Stimulated activated CD4-positive, alpha-beta T cell treated with anti-CD3 and anti-CD28 coated beads, Interleukin-2, amount 100 ng/mL, for 48 hours (primary cell): ENCODE measurements around the gene TTC13.

Experiments
- DNase-seq, 2 donors: peaks; one replicate each; pipeline ENCODE4 v3.0.0-alpha.2; 2020

Gene TTC13

DNA sequence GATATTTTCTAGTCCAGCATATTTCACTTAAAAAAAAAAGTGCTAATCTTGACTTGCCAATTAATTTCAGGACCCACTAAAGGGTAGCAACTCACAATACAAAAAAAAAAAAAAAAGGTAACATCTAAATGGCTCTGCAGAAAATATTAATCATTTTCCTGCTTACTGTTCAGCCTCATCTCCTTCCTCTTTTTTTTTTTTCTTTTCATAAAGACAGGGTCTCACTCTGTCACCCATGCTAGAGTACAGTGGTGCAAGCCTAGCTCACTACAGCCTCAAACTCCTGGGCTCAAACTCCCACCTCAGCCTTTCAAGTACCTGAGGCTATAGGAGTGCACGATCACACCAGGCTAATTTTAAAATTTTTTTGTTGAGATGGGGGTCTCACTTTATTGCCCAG is 30.4 kb downstream of the TTC13 start:
- DNase-seq, result no peak

DNA sequence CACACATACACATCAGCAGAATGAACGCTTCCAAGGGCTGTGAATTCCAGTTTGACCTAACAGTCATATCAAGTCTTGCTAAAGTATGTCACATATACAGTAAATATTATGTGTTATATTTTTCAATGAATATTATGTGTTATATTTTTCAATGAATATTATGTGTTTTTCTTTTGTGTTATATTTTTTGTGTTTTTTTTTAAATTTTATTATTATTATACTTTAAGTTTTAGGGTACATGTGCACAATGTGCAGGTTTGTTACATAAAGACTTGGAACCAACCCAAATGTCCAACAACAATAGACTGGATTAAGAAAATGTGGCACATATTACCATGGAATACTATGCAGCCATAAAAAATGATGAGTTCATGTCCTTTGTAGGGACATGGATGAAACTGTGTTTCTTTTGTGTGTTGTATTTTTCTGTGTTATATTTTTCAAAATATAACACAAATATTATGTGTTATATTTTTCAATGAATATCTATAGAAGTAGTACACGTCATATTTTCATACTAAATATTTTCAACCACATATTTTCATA is 35.5 kb downstream of the TTC13 start:
- DNase-seq, result no peak

DNA sequence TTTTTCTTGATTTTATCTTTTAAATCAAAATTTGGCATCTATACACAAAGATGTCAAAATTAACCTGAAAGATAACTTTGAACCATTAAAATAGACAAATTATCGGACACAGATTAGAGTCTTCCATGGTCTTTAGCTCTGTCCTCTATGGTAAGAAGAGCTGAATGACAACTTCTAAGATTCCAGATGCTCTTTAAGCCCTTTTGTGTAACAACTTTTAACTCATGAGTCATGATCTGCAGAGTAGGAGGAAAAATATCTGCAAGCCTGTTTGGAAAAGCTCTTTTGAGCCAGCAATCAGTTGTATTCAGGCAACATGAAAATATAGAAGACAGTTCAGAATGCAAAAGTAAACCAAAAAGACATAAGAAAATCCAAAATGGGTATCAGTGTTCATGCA is 37.8 kb downstream of the TTC13 start:
- no peak for DNase-seq

DNA sequence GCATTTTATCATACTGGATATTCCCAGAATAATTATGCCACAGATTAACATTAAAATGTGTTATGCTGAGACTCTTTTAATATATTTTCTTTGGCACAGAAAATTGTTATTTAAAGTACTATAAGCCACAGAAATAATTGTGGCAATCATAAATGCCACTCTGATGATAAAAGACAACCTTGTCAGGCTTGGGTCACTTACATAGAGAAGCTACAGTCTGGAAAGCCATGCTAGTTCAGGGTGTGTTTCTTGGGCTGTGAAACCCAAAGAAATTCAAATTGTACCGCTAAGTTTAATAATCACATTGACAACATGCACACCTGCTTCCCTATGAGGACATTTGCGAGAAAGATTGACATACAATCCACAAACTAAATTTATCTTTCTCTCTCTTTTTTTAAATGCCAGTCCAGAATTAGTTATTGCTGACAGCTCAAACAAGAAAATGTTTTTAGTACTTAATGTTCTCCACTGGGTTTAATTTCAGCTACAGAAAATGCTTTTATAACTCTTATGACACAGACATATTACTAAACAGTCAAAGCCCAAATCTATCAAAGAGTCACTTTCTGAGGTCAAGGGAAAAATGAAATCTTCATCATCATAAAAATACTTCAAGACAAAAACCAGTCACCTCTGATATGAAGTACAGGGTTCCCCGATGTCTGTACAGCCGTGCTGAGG is 38.7 kb downstream of the TTC13 start:
- DNase-seq, result no peak

DNA sequence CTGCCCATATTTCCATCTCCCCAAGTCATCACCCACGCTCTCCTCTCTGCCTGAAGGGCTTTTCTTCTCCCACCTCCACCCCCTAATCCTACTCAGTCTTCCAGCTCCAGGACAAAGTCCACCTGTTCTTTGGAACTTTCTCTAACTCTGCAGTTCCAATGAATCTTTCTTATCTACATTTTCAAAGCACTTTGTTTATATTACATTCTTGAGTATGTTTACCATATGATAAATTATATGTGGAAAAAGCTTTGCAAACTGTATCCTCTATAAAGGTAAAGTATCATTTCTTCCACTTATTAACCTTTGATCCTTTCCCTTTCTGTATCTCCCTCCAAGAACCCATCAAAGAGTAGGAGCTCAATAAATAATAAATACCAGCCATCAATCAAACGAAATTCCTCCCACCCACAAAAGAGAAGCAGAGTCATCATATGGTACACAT is 39.7 kb downstream of the TTC13 start:
- DNase-seq, result no peak

DNA sequence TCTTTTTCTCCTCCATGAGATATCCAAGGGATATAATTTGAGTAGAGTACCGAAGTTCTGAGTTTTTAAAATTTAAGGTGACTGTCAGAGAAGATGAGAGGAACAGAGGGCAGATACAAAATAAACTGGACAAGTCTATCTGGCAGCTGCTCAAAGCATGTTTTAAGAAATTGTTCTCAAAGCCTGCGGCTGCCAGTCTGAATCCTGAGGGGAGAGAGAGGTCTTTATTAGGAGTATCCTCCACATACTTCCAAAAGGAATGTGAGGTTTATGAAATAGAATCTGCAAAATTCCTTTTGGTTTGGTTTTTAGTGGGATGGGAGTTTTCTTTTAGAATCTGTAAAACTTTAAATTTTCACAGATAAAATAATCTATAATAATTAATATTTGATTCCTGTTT is 41.3 kb downstream of the TTC13 start:
- no peak for DNase-seq

DNA sequence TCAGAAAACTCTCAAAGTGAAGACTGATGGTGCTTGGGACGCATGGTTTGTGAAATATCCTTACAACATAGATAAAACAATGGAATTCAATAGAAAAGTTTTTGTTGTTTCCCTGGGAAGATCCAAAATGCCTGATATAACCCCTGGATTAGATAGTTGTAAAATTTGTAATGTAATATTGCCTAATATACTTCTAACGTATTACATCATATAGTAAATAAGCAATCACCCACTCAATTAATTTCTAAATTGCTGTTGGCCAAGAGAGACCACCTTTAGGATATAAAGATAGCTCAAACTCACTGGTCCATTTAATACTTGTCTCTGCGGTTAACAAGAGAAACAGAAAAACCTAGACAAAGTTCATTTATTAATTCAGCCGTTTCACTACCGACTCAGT is 42.2 kb downstream of the TTC13 start:
- DNase-seq, result no peak

DNA sequence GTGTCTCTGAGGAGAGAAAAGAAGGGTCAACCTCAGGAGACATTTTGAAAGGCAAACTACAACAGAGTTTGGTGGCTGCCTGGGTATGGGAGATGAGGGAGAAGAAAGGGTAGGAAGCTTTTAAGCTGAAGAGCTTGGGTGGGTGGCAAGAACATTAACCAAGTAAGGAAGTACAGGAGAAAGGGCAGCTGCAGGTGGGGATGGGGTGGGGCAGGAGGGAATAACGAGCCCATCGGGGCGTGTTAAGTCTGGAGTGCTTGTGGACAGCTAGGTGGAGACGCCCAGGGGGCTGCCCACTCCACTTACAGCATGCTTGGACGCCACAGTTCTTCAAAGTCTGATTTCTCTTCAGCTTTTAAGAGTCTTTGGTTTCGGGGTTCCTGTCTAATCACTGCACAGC is 42.8 kb downstream of the TTC13 start:
- no peak for DNase-seq

DNA sequence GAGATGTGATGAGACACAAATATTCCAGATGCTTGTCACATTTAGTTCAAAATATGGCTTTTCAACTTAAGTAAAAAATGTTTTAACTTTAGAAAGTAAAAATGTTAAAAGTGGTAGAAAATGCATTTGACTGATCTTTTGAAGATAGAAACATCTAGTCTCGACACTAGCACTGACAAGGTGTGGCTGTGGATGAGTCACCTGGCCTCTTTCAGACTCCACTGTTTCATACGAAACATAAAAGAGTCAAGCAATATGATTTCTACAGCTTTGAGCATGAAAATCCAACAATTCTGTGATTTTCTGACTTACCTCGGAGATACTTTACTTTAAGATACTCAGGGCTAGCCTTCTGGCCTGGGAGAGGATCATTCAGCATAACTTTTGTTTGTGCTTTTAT is 47.7 kb downstream of the TTC13 start:
- DNase-seq, result no peak

DNA sequence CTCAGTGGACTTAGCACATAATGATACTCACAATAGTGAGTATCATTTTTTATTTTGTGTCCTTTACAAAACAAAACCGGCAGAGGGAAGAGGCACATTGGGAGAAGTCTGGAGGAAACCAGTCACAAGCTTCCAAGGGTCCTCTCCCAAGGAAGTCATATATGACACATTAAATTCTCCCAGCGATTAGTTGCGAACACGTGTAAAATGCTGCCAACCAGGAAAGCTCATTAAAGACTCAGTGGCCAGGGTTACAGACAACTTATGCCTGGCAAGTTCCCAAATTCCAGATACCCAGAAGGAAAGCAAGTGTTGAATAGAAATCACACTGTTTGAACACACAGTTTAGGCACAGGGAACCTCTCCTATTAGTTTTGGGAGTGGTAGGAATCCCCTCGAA is 52.5 kb downstream of the TTC13 start:
- no peak for DNase-seq

DNA sequence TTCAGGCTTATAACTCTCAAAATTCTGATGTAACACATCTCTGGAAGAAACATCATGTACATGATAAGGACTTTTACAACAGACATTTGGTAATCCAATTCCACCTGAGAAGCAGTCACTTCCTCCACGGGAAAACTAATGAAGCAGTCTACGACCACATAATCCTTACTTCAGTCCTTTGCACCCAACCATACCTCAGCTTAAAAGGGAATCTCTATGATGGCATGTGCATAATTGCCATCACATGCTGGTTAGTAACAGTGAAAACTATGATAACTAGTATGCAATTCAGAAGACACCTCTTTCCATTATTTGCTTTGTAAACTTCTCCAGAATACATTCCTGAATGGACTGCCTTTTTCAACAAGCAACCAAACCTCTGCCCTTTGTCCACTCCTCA is 53.1 kb downstream of the TTC13 start:
- DNase-seq, result no peak

DNA sequence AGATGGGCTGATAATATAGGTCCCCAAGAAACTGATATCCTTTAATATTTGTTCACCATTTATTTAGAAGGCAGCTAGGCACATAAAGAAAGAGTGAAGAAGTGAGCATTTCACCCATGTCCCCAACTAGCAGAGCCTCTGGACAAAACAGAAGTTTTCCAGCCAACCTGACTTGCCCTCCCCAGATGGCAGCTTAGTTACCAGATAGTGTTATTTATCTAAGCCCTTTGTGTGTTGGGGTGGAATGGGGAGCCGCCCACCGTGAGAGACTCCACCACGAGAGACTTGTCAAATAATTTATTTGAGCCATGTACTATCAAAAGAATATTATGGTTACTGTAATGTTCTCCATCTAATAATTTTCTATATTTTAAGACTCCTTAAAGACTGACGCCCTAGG is 55.5 kb downstream of the TTC13 start:
- DNase-seq, result no peak

DNA sequence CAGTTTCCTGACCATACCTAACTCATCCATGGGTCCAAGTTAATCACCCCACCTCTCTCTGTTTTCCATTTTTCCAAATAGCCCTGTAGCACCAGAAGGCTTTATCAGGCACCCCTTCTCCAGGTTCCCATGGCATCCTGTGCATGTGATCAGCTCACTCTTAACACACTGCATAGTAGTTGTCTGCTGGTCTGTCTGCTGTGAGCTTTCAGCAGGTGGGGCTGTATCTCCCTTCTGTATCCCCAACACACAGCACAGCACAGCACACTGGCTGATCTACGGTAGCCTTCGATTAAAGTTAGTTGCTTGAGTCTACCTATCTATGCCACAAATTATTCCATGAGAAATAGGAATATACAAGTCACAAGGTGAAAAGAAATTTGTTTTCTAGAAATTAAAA is 56.0 kb downstream of the TTC13 start:
- no peak for DNase-seq

DNA sequence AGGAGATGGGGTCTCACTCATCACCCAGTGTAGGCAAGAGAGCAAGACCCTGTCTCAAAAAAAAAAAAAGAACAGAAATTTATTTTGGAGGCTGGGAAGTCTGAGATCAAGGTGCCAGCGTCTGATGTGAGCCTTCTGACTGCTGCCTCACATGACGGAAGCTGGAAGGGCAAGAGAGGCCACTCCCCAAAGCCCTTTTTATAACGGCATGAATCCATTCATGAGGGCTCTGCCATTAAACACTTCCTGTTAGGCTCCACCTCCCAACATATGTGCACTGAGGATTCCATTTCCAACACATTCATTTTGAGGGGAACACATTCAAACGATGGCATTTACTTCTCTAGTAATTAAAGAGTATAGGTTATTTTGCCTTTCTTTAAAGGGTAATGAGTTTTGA is 59.5 kb downstream of the TTC13 start:
- DNase-seq, result no peak

DNA sequence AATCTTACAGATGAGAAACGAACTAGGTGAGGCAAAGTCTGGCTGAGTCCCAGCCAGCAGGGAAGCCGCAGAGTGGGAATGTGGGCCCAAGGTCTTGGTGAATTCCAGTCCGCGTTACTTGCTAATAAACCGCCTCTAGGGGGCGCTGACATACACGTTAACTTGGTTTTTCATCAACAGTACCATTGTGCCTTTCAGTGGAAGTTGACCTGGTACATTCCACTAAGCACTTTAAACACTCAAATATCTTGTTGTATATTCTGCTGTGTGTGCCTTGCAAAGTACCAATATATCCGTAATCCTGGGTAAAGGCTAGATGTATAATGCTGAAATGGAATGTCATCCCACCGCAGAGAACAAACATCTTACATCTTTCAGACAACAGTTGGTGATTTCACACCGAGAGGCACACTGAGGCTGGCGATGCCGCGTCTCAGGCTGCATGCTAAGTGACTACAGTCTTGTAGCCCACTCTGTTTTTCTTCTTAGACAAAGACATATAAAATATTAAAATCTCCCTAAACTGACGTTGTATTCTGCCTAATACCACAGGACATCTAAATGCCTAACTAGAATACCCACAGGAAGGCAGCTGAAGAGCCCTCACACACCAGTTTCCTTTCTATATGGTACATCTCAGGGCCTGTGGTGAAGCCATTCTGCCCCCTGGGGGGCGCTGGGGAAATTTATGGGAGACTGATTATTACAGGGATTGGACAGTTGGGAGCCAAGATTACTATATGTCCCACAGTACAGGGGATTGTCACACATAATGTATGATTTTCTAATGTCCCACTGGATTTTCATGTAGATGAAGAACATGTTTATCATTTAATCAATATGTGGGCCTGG is 61.2 kb downstream of the TTC13 start:
- DNase-seq, result peak; percentile 73

DNA sequence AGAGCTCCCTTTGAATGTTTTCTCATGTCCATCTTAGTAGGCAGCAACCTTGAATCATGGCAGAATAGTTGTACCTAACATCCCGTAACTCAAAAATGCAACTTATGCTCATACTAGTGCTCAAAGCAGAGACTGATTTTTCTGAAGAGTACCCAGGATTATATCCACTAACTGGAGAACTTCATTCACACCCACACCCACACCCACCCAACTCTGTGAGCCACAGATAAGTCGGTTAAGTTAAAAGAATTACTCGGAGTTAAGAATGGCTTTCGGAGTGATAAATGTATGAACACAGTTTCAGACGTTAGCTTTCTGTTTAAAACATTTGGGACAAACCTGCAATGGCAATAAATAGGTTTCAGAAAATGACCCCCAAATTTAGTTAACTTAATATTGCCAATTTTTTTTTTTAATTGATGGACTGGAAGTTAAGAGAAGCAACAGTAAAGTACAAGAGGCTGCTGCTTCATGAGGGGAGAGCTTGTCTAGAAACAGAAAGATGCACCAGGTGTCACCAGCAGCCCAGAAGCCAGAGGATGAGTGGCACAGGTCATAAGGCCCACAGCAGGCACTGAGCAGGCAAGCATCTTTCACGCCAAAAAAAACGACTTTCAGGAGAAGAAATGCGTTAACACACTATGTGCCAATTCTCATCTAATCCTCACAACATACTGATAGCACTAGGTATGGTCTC is 61.9 kb downstream of the TTC13 start:
- no peak for DNase-seq

DNA sequence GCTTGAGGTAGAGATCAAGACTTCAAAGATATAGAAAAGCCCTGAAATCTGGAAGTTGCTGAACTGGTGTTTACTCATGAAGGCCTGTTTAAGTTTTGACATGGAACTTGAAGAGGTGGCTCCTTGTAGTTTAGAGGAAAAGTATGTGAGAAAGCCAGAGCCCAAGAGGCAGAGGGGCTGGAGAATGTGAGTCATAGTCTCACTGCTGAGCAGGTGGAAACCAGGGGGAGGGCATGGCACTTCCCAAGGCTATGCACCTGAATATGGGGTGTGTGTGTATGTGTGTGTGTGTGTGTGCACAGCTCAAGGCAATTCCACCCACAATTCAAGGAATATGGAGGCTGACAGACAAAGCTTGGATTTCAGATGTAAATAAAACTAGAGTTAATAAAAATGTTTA is 63.6 kb downstream of the TTC13 start:
- no peak for DNase-seq

DNA sequence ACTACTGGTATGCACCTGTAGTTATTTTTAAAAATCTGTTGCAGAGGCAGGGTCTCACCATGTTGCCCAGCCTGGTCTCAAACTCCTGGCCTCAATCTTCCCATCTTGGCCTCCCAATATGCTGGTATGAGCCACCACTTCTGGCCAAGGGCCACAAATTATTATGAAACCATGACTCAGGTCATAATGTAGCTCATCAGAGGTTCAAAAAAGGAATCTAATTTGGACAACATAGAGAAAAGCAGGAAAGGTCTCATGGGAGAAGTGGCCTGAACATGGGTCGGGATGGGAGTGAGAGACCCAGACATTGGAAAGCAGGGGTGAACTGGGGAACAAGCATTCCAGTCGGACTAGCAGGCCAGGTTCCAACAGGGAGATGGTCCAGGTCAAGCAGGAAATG is 65.2 kb downstream of the TTC13 start:
- DNase-seq, result no peak

DNA sequence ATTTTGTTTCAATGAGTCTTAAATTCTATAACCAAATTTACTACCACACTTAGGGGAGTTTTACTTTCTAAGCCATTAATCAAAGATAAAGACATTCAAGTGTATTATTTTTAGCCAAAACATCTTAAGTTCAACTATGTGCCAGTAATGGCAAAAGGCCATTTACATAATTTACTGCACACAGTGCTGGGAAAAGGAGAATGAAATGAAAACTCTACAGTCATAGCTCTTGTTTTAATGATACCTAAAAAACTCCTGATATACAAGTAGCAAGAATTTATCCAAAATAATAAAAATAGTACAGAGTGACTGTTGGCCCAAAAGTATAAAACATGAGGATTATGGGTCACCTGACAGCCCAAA is 67.9 kb downstream of the TTC13 start:
- DNase-seq, result no peak

DNA sequence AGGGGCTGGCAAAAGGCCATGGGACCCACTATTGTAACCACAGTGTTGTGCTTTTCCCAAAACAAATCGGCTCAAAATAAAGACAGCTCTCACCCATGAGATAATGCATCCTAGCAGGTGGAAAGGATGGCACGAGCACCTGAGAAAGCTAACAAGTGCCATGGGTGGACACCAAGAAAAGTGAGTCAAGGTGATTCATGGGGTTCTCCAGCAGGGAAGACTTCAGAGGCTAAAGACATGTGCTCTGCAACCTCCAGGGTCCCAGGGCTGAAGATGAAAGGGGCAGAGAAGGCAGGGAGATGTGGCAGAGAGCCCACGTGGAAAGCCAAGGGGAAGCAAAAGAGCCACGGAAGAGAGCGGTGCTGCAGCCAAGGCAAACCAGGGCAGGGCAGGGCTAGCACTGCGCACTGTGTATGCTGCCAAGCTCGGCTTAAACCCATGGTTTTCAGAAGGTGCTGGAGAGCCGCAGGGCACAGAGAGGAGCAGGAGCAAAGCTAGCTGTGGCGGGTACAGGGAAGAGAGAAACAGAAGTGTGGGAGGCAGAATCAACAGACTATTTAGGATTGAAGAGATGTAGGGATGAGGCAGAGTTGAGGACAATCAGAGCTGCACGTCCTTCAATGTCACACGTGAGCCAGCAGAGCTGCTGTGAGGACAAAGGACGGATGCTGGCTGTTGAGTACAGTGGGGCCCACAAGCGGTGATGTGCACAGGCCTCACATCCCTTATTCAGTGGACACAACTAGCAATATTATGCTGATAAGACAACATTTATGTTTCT is 68.5 kb downstream of the TTC13 start:
- DNase-seq, result no peak

DNA sequence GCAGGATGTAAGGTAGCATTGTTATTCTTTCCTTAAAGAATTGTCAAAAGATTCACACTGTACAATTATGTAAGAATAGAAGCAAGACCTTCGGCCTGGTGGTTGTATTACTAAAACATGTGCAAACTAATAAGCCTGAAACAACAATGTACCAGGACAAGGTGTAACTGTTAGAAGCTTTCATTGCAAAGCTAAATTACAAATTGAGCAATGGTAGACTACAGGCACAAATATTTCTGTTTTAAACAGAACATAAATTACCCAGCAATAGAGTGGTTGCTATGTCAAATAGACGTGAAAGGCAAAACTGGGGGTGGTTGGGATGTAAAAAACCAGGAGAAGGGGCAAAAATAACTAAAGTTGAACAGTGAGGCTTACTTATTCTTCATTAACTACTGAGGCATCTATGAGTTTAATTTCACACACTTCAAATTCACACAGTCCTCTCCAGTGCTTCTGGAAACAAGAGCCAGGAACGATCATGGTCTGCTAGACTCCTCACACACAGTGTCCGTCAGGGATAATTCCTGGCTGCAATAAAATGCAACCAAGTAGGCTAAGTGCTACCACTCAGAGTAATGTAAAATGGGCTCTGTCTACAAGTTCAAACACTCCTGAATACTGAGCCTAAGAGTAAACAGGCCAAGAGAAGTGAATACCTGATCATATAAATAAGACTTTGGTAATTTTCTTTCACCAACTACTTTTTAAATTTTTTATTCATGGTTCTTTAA is 71.0 kb downstream of the TTC13 start:
- DNase-seq, result no peak

DNA sequence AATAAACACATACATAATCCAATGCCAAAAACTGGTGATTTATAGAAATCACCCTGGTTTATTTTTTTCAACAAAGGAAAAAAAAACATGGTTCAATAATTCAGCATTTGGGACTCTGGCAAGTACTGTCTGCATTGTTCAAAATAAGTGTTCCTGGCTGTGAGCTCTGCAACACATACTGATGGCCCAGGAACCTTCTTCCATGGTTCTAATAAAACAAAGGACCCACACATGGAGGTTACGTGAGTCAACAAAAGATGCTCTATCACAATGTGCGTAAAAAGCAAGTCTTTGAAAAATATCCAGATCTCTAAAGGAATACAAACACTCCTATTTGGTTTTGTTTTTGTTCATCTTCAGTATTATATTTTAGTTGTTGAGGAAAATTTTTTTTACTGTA is 72.4 kb downstream of the TTC13 start:
- DNase-seq, result no peak
